DMS79 (cell line): Measurements from ENCODE around the gene PIAS1.
"Not testable (repeated sequence)": the region's sequence is repeated elsewhere in the genome, so short reads cannot be mapped to it uniquely, and the experiment has no call there.

Source experiments
- DNase-seq: peaks from one replicate; lab custom pipeline; 2025; lab: John Stamatoyannopoulos, UW

Gene PIAS1

GRCh38 chr15:68184616-68185480, 130.7 kb downstream of the PIAS1 start:
- no peak for DNase-seq

- DNase-seq = no peak
Observed at GRCh38 chr15:68186671-68187397, 132.7 kb downstream of the PIAS1 start.

GRCh38 chr15:68187559-68187958, 133.4 kb downstream of the PIAS1 start:
- no peak for DNase-seq

- no peak for DNase-seq
Observed at GRCh38 chr15:68188647-68189046, 134.5 kb downstream of the PIAS1 start.

- no peak for DNase-seq
Observed at GRCh38 chr15:68190048-68190447, 135.9 kb downstream of the PIAS1 start.

GRCh38 chr15:68191555-68191954, 137.4 kb downstream of the PIAS1 start:
- no peak for DNase-seq

- DNase-seq = no peak
Observed at GRCh38 chr15:68192117-68192516, 138.0 kb downstream of the PIAS1 start.

- DNase-seq = no peak
Observed at GRCh38 chr15:68192804-68193486, 138.8 kb downstream of the PIAS1 start.

GRCh38 chr15:68195336-68196112, 141.4 kb downstream of the PIAS1 start:
- DNase-seq = no peak

- DNase-seq = no peak
Observed at GRCh38 chr15:68196445-68197169, 142.5 kb downstream of the PIAS1 start.

- DNase-seq = no peak
Observed at GRCh38 chr15:68197170-68197492, 143.0 kb downstream of the PIAS1 start.

GRCh38 chr15:68197661-68198437, 143.7 kb downstream of the PIAS1 start:
- DNase-seq = no peak

GRCh38 chr15:68199340-68199739, 145.2 kb downstream of the PIAS1 start:
- DNase-seq = no peak

- DNase-seq = no peak
Observed at GRCh38 chr15:68200016-68200861, 146.1 kb downstream of the PIAS1 start.

GRCh38 chr15:68201153-68201878, 147.2 kb downstream of the PIAS1 start:
- no peak for DNase-seq

GRCh38 chr15:68201879-68202261, 147.8 kb downstream of the PIAS1 start:
- no peak for DNase-seq

GRCh38 chr15:68202994-68203393, 148.9 kb downstream of the PIAS1 start:
- not testable (repeated sequence) for DNase-seq

- DNase-seq = no peak
Observed at GRCh38 chr15:68203486-68203885, 149.4 kb downstream of the PIAS1 start.

GRCh38 chr15:68203956-68204355, 149.8 kb downstream of the PIAS1 start:
- DNase-seq = no peak
